Mucosa of gallbladder (tissue), 1 donor: Measurements from ENCODE around the gene PPP2R2C. TPM values are rescaled to one million over a fixed set of nuclear protein-coding genes. Genes with fewer than 3 reads are reported as not detected.

ENCODE experiments used
- DNase-seq: peaks from one replicate; pipeline ENCODE4 v3.0.0-alpha.2; 2020; ENCODE audit warnings: low spot score
- total RNA-seq: library from RNA; stranded (reverse); gene quantifications from one replicate; pipeline ENCODE4 v1.2.1, GENCODE V29; 2021
- donor health status: DM: no; HTN: no; CAD: no.

PPP2R2C gene
- total RNA-seq, 1 donor from 2014 or later: 0.49 TPM

DNA sequence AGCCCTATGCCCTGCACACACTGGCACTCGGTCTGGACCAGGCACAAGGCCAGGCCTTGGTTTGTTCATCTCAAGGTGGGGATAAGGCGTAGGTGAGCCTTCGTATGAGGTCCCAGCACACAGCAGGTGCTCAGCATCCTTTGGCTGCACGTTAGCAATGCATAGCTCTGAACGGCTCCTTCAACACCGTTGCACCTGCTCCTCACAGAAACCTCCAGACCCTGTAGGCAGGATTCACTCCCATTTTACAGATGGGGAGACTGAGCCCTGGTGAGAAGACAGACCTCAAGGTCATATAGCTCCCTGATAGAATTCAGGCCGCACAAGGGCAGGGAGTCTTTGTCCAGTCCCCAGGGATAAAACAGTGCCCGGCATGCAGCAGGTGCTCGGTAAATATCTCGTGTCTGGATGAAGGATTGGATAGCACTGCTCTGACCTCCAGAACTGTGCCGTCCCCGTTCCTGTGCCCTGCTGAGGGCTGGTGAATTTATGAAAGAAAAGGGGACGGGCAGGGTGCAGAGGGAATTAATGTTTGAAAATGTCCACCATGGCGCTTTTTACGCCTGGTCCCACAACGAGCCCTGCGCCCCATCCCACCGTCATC lies 2.4 kb downstream of the PPP2R2C start:
- DNase-seq: no peak

DNA sequence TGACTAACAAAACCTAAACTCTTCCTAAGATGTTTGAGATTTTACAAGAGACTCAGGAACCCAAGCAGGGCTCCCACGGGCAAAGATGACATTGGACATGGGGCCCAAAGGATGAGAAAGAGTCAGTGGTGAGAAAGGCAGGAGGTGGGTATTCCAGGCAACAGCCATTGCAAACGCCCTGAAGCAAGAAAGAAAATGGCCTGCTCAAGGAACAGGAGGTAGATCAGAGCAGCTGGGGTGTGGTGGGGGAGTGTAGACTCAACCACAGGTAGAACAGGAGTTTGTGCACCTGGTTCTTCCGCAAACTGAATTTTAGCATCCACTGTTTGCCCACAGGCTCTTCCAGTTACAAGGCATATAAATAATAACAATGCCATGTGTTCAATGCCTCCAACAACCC lies 3.3 kb downstream of the PPP2R2C start:
- no peak for DNase-seq

DNA sequence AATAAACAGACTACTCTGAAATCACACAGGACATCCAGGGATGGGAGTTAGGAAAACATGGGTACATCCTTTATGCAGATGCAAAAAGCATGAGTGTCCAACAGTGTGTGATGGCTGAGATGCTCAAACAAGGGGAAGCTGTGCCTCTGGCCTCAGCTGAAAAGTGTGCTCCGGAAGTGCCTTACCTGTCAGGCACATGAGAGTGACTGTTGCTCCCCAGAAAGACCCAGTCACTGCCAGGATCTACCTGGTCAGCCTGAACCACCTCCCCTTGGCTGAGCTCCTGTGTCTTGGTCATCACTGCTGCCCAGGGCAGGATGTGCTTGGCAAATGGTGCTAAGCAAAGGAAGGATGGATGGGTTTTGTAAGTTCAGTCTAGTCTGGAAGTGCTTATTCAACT lies 4.0 kb downstream of the PPP2R2C start:
- no peak for DNase-seq

DNA sequence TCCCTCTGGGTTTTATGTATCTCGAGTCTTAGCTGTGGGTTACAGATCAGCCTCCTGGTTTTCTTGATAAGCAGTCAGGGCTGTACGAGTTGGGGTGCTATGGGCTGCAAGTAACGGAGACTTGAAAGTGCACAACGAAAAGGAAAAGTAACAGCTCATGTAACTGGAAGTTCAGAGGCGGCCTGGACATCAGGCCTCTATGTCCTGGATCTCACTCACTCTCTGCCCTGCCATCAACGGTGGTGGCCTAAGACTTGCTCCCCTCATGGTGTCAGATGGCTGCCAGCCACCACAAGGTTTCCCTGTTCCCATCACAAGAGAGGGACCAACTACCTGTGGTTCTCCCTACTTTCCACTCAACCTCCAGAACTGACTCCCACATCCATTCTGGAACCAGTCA lies 4.8 kb downstream of the PPP2R2C start:
- DNase-seq: no peak

- DNase-seq: no peak
These were observed 5.5 kb downstream of the PPP2R2C start for GRCh38 chr4:6466756-6467381.

DNA sequence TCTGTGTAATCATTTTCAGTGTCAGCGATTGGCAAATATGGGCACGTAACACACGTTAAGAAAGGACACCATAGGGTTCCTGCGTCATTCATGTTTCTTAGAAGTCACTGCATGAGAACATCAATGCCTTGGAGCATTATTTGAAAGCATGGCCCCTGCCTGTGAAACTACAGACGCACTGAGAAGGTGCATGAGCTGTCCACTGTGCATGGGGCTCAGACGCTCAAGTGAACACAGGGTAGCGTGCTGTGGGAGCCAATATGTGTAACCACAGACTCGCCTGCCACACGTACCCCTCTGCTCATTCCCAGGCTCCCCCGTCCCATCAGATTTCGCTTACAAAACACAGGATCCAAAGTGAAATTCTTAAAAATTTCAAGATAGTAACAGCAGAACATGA lies 6.5 kb downstream of the PPP2R2C start:
- no peak for DNase-seq

DNA sequence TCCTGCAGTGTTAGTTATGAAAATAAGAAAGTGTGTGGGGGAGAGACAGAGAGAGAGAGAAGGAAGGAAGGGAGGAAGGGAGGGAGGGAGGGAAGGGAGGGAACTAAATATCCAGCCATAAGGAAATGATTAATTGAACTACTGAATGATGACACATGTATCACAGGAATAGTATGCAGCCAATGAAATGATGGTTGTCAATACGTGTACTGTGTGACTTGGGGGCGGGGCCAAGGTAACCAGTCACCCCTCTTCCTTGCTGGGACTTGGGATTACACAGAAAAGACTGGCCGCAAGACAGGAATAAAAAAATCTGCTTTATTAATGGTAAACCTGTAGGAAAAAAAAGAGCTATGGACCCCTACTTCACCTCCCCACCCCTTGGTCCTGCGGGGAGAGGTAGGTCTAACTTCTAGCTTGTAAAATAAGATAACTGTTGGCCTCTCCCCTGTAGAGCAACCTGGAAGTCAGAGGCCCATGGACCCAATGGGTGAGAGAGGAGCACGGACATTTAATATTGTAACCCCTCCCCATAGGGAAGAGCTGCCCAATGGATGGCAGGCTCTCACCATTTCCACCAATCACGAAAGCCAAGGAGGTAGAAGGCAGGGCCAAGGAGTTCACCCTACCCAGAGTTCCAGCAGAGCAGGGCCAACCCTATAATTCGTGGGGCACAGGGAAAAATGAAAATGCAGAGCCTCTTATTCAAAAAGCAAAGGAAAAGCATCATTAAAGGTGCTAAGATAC lies 7.4 kb downstream of the PPP2R2C start:
- no peak for DNase-seq

DNA sequence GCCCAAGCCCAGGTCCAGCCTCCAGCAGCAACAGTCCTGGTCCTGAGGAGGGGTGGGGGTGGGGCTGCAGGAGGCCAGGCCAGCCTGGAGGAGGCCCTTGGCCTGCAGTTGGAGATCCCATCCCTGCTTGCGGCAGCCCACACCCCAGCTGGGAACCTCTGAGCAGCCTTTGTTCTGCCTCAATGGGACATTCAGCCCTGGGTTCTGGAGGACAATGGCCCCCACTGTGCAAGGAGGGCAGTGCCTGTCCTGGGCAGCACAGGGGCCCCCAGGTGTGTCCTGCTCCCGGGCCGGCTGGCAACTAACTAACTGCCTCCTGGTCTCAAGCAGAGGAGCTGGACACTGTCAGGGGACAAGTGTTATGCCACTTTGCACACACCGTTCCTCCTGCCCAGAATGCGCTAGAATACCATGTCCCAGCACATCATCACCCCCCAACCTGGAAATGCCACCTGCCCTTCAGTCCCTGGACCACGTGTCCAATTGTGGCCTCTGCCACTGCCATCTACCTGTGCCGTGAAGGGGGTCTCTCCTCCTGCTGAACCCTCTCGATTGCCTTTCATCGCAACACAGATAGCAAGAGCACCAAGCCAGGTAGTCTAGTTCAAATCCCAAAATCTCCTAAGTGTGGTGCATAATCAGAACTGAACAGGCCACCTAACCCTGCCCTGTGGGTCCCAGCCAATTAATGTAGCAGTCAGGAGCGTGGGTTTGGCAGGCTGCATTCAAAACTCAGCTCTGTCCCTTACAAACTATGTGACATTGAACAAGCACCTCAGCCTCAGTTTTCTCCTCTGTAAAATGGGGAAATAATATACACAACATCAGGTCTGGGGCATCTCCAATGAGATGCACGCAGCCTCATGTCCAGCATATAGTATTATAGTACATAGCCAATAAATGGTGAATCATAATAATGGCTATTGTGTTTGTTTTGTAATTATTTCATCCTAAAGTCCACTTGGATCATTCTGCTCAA lies 8.8 kb downstream of the PPP2R2C start:
- no peak for DNase-seq

DNA sequence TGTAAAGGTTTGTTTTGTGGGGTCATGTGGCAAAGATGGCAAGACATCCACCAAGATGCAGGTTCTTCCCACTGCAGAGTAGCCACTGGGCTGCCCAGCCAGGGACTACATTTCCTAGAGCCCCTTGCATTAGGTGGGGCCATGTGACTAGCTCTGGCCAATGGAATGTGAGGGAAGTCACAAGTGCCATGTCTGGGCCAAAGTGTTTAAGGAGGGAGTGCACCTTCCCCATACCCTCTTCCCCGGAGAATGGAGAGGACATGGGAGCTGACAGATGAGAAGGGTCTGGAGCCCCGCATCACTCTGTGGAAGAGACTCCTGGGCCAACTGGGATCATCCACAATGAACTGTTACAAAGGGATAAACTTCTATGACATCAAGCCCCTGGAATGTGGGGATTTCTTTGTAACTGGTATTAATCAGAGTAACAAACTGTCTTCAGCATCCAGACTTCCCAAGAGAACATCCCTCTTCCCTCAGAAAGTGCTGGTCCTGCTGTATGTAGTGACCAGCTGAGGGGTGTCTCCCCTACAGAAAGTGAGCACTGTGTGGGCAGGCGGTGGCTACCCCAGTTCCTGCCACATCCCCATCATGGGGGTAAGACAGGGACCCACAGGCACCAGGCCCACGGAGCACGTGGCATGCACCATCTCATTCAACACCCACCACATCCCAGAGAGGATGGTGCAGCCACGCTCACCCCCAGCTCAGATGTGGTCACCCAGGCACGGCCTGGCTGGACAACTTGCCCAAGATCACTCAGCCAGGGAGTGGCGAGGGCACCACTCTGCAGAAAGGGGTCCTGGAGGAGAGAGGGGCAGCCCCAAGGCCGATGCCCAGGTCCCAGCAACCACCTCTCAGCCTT lies 10.9 kb downstream of the PPP2R2C start:
- no peak for DNase-seq

DNA sequence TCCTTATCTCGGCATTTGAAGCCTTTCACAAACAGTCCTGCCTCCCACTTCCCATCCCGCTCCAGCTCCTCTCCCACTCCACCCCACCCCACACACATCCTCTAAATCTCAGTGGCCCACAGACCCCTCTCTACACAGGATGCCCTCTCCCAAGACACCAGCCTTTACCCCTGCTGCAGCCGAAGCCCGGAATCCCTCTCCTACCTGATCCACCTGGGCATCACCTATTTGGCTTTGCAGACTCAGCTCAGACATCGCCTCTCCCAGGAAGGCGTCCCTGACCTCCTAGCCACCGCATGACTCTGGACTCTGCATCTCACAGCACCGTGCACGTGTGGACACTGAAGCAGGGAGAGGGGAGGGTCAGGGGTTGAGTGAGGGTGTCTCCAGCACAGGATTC lies 11.5 kb downstream of the PPP2R2C start:
- DNase-seq: no peak

DNA sequence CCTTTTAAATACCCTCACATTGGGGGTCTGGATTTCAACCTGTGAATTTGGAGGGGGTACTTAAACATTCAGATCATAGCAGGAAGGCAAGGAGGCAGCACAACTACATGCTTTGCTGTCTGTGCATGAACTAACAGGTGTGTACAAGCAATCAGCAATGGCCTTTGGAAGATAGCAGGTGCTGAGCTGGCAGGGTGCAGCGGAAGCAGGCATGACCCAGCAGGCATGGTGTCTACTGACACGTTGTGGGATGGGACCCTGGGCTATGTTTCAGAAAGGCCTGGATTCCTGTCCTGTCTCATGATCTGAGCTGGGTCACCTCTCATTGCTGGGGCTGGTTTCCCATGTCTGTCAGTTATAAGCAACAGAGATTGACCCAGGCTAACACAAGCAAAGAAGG lies 13.9 kb downstream of the PPP2R2C start:
- no peak for DNase-seq

DNA sequence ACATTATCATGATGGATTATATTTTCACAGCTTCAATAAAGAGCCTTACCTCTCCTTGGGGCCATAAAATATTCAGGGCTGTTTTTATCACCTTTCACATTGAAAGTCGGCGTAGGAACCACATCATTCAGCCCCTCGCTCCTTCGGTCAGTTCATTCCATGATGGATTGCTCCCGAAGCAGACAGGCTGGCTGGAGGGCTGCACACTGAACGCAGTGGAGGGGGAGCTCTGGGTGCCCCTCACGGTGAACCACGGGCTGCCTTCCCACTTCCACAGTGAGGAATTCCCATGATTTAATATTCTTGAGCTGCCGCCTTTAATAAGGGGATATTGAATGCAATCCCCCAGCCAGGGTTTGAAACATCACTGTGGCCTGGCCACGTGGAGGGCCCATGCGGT lies 16.0 kb downstream of the PPP2R2C start:
- DNase-seq: no peak

DNA sequence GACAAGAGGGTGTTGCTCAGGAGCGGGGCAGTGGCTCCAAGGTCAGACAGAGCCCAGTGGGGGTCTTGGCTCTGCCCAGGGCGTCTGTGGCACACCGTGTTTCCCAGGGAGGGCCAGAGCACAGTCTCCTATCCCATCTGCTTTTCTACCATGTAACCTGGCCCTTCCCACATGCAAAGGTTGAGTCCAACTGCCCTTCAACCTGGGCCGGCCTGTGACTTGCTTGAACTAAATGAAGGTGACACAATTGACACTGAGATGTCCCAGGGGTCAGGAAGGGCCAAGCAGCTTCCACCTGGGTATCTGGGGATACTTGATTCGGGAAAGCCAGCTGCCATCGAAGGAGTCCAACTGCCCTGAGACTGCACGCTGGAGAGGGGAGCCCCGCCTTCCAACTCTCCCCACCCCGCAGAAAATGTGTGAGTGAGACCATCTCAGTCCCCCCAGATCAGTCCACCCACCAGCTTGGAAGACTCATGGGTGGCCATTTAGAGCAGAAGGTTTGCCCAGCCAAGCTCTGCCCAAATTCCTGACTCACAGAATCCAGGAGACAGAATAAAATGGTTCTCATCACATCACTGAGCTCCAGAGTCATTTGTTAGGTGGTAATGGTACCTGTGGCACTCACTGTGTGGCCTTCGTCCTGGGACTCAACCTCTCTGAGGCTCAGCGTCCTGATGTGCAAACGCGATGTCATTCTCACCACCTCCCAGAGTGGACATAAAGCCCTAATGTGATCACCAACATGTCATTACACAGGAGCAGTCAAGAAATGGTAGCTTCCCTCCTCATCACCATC lies 18.1 kb downstream of the PPP2R2C start:
- DNase-seq: no peak

GRCh38 chr4:6453688-6453990 lies 18.8 kb downstream of the PPP2R2C start:
- DNase-seq: no peak

DNA sequence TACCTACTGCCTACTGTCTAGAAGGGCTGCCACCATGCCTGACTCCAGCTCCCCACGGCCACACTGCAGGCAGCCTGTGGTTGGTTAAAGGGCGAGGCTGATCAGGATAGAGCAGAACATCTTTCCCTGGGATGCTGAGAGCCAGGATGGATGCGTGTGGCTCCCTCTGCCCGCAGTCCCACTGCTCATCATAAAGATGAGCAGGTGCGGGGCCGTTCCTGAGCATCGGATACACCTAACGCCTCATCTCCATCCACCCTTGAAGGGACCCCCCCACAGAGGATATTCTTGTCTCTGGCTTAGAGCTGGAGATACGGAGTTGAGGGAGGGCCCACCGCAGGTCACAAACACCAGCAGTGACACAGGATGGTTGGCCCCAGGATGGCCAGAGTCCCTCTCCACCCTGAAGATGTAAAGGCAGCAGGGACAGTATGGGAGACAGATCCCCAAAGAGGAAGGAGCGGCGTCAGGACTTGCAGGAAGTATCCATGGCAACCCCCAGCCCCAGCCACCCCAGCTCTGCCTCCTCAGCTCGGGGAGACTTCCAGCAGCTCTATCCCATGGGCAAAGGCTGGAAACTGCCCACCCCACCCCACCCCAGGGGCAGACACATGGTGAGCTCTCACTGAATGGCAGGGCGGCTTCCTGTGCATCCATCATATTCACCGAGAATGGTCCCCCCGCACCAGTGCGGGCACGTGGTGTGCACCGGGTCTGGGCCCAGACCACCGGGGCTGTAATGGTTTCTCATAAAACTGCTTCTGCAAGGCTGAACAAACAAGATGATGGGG lies 19.3 kb downstream of the PPP2R2C start:
- no peak for DNase-seq

- no peak for DNase-seq
These were observed 20.1 kb downstream of the PPP2R2C start for GRCh38 chr4:6452116-6452896.

GRCh38 chr4:6451309-6451708 lies 21.1 kb downstream of the PPP2R2C start:
- DNase-seq: no peak

DNA sequence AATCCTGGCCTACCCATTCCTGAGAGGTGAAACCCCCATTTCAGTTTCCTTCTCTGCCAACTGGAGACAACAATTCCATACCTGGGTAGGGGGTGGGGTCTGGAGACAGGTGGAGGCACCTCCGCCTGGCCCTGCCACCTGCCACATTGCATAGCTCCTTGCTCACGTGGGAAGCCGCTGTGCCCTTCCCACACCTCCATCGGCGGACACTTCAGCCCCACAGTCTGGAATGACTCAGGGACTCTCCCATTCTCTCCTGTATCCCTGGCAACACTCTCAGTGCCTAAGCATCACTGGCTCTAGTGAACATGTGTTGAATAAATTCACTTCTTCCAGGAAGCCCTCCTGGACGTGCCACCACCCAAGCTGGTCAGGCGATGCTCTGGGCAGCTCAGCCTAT lies 21.7 kb downstream of the PPP2R2C start:
- no peak for DNase-seq
